HepG2 (cell line): ENCODE data around the gene FBN2. TPM values are rescaled to one million over a fixed set of nuclear protein-coding genes. Genes with fewer than 3 reads are reported as not detected.

ENCODE experiments used
- ATAC-seq: fragments of 200-7000 bp; cut with Tn5 transposase; 3 replicates; pipeline ENCODE4 v1.9.1; 2020; ENCODE audit warnings: mild to moderate bottlenecking, moderate library complexity
- BruUV-seq: library from RNA; stranded (reverse); fragments of 400-500 nt; replicated peaks from 2 replicates; lab custom pipeline; 2021; lab: Mats Ljungman, UMichigan
- CTCF ChIA-PET: fragments of 300-600 bp; formaldehyde crosslinking; extraction: SDS; loops from one replicate; lab custom pipeline; 2021; ENCODE audit warnings: low total read pairs, inconsistent platforms, low intra/inter-chr PET ratio; lab: Yijun Ruan, JAX
- POLR2A ChIA-PET: fragments of 350-600 bp; sonication (Branson Sonifier 250); formaldehyde crosslinking; loops from one replicate; lab custom pipeline; 2020; ENCODE audit warnings: antibody characterized with exemption, inconsistent platforms; lab: Yijun Ruan, JAX
- DNase-seq: peaks from one replicate; pipeline ENCODE4 v3.0.0-alpha.2; 2015; ENCODE audit warnings: low spot score
- FAIRE-seq: peaks from 3 replicates; lab custom pipeline; 2011; peaks lifted over from hg19 to GRCh38; lab: Jason Lieb, UNC
- H2AFZ ChIP-seq: one replicate; pipeline ENCODE4 v1.6.1; 2011; ENCODE audit warnings: low read length, inconsistent platforms
- H3K27ac ChIP-seq: fragments of 300-600 bp; 3 replicates; pipeline ENCODE4 v1.8.0; 2011; ENCODE audit warnings: mixed run types, mild to moderate bottlenecking, mixed read lengths, low read length, inconsistent platforms; ENCODE audit not compliant: insufficient read depth; ENCODE audit errors: extremely low read length
- H3K27me3 ChIP-seq, 2 experiments: fragments of 200-600 bp in 1 of 2; 2 replicates in 1 of 2; 3 replicates in 1 of 2; pipeline versions ENCODE4 v1.6.0 to v1.8.0; 2011; ENCODE audit warnings: low read length in 2 of 2, mild to moderate bottlenecking in 2 of 2, moderate library complexity in 2 of 2, inconsistent platforms in 1 of 2; ENCODE audit not compliant: insufficient read depth in 2 of 2, control insufficient read depth in 1 of 2
- H3K36me3 ChIP-seq, 2 experiments: fragments of 200-600 bp in 1 of 2; replicated peaks in 1 of 2; 2 replicates in 1 of 2; 3 replicates in 1 of 2; pipeline versions ENCODE4 v1.5.1 to v1.8.0; 2011; ENCODE audit warnings: low read length in 2 of 2, inconsistent platforms in 1 of 2; ENCODE audit not compliant: insufficient read depth in 2 of 2, control insufficient read depth in 1 of 2
- H3K4me1 ChIP-seq: 2 replicates; pipeline ENCODE4 v1.5.1; 2012; ENCODE audit warnings: low read length, inconsistent platforms; ENCODE audit not compliant: insufficient read depth
- H3K4me2 ChIP-seq: 2 replicates; pipeline ENCODE4 v1.6.0; 2011; ENCODE audit warnings: low read depth, low read length, inconsistent platforms
- H3K4me3 ChIP-seq, 3 experiments: fragments of 200-600 bp in 1 of 3; sonication (generic), shearing (Covaris generic) in 1 of 3; replicated peaks in 1 of 3; 2 replicates each; pipeline ENCODE4 v1.5.1; 2011 to 2016; ENCODE audit warnings: low read length in 3 of 3, inconsistent platforms in 2 of 3, low read depth in 2 of 3, mild to moderate bottlenecking in 2 of 3, control low read depth in 1 of 3, mixed read lengths in 1 of 3; ENCODE audit not compliant: insufficient read depth in 1 of 3
- H3K79me2 ChIP-seq: one replicate; pipeline ENCODE4 v1.6.1; 2011; ENCODE audit warnings: low read length, inconsistent platforms; ENCODE audit not compliant: insufficient read depth
- H3K9ac ChIP-seq: 2 replicates; pipeline ENCODE4 v1.6.0; 2011; ENCODE audit warnings: mild to moderate bottlenecking, low read depth, low read length, inconsistent platforms; ENCODE audit not compliant: insufficient read depth
- H3K9me3 ChIP-seq: 2 replicates; pipeline ENCODE4 v1.5.1; 2012; ENCODE audit warnings: mild to moderate bottlenecking, low read length
- H4K20me1 ChIP-seq: 2 replicates; pipeline ENCODE4 v1.6.0; 2011; ENCODE audit warnings: inconsistent platforms, mild to moderate bottlenecking, low read length, moderate library complexity; ENCODE audit not compliant: insufficient read depth
- ELF4 ChIP-seq: sonication (generic); formaldehyde crosslinking; IDR thresholded peaks from 2 replicates; pipeline ENCODE4 v1.5.0; 2020; ENCODE audit warnings: missing genetic modification reagents, mild to moderate bottlenecking, moderate library complexity, borderline replicate concordance
- FOXA1 ChIP-seq, 2 experiments: fragments of 450-650 bp in 1 of 2; sonication (generic) in 1 of 2; formaldehyde crosslinking in 1 of 2; IDR thresholded peaks; 2 replicates each; pipeline versions ENCODE4 v1.4.0 to v1.6.1; 2016 to 2020; ENCODE audit warnings: missing genetic modification reagents in 1 of 2
- RBFOX2 ChIP-seq: fragments of 200-400 bp; formaldehyde crosslinking; IDR thresholded peaks from 2 replicates; pipeline ENCODE4 v1.6.1; 2017; ENCODE audit warnings: low read depth, mild to moderate bottlenecking, low read length
- SIN3A ChIP-seq: IDR thresholded peaks from 2 replicates; pipeline ENCODE4 v1.6.1; 2011; ENCODE audit warnings: low read depth, mild to moderate bottlenecking, control low read depth, low read length, borderline replicate concordance
- WGBS: methylation state at CpG from one replicate; pipeline ENCODE4 v1.1.6; 2017; ENCODE audit warnings: low lambda C conversion rate; 5-methylcytosine and 5-hydroxymethylcytosine counted together
- in situ Hi-C: cut with HindIII; loops from 2 replicates; pipeline ENCODE4 v1.10.0; 2017; ENCODE audit warnings: low pct_unique_long_range_greater_than_20kb; ENCODE audit not compliant: extremely low pct_ligation_motif_present
- intact Hi-C: fragments of 100-400 bp; cut with micrococcal nuclease; formaldehyde crosslinking; loops from one replicate; pipeline ENCODE4 v1.10.0; 2022; ENCODE audit not compliant: unreplicated experiment
- polyA plus RNA-seq, 8 experiments: library from polyadenylated mRNA; depleted of rRNA in 3 of 8; stranded (reverse) in 7 of 8; unstranded in 1 of 8; fragments of >200 nt; fragmentation: Illumina TruSeq in 4 of 8; extraction: Trizol in 4 of 8; gene quantifications; 2 replicates each; pipeline versions ENCODE4 v1.2.1 to v1.2.3, GENCODE V29; 2011 to 2016; ENCODE audit warnings: low read depth in 4 of 8, missing spikeins in 1 of 8, mixed read lengths in 1 of 8; ENCODE audit not compliant: insufficient read depth in 1 of 8
- total RNA-seq, 5 experiments: library from RNA; depleted of rRNA; stranded (reverse); fragments of >200 nt; fragmentation: Illumina TruSeq; extraction: Trizol; gene quantifications; 2 replicates each; pipeline ENCODE4 v1.2.3, GENCODE V29; 2016; ENCODE audit warnings: low read depth in 1 of 5

Gene FBN2
- total and polyA plus RNA-seq, 2 of the 13 experiments (the other 11 are each of a cell fraction or from before 2014, with no cell fraction given), result not detected

GRCh38 chr5:128528637-128529255, 9.3 kb downstream of the FBN2 start:
- ChIA-PET CTCF (no interaction called here), POLR2A (no interaction called here)
- Histone ChIP-seq H3K27ac (no peak overlapping the region), H2AFZ (no peak overlapping the region), H3K9ac (no peak overlapping the region), H3K4me1 (no peaks in the 10 kb centered on the region), H3K79me2 (no peaks in the 10 kb centered on the region), H3K27me3 (no peaks in the 10 kb centered on the region), H3K4me3 (no peak overlapping the region), H4K20me1 (no peaks in the 10 kb centered on the region), H3K9me3 (no peaks in the 10 kb centered on the region), H3K36me3 (no peaks in the 10 kb centered on the region), H3K4me2 (no peak overlapping the region)
- in situ Hi-C loops, result no loop called here
- intact Hi-C loops, result no loop called here
- BruUV-seq, result no TSS peak
- no peak for FAIRE-seq
- DNase-seq, result no peak
- no peak for ATAC-seq
- WGBS, result 1% methylated on average over 5 of the region's 5 CpGs
- TF ChIP-seq FOXA1 (IDR thresholded peaks at IDR 0.05) (no peak), FOXA1 (CRISPR knock-in tag; IDR thresholded peaks at IDR 0.05) (no peak)

- intact Hi-C loops, result no loop called here
- CTCF ChIA-PET, result no interaction called here
- Histone ChIP-seq H2AFZ (no peak overlapping the region), H3K4me3 (no peak overlapping the region), H3K27ac (no peak overlapping the region), H3K9ac (no peak overlapping the region), H4K20me1 (no peaks in the 10 kb centered on the region), H3K4me2 (no peak overlapping the region), H3K27me3 (no peaks in the 10 kb centered on the region)
- ATAC-seq, result no peak
- TF ChIP-seq RBFOX2 (no peak), ELF4 (CRISPR knock-in tag) (no peak), SIN3A (no peak)
- TF ChIP-seq, all 625 proteins: peak for 0
- no TSS peak for BruUV-seq
- H3K4me1 ChIP-seq, result no peaks in the 10 kb centered on the region
- POLR2A ChIA-PET, result no interaction called here
- DNase-seq (no peak), FAIRE-seq (no peak)
- H3K36me3 ChIP-seq, result no peaks in the 10 kb centered on the region
- no peaks in the 10 kb centered on the region for H3K9me3 ChIP-seq
- in situ Hi-C loops, result no loop called here
- 0% methylated on average over 2 of the region's 2 CpGs for WGBS
- H3K79me2 ChIP-seq, result no peaks in the 10 kb centered on the region
Observed at GRCh38 chr5:128528126-128528525, 9.9 kb downstream of the FBN2 start.
